ENCODE results near the gene BMF. TPM values are rescaled to one million over a fixed set of nuclear protein-coding genes. Genes with fewer than 3 reads are reported as not detected.
A peak's percentile ranks its signal among the peaks of the same experiment; 100 is the strongest.

BMF gene
- total RNA-seq, 1 experiment from 2014 or later: not detected

- H3K4me3 Mint-ChIP-seq (ENCODE audit: unreplicated experiment): peak overlapping the region; percentile 89
- BruUV-seq (replicated peaks): no TSS peak
- DNase-seq (ENCODE audit: unreplicated experiment): no peak
- CTCF ChIA-PET: interaction anchor here (0.6 to 12.9 kb wide), 9 partner anchors 8 to 190 kb away, joined by 3 to 125 read pairs (median 4); partner anchors contain the start of gene SRP14
- H3K27ac Mint-ChIP-seq (ENCODE audit: low read depth, unreplicated experiment): peak overlapping the region; percentile 46
- H3K9me3 Mint-ChIP-seq (ENCODE audit: unreplicated experiment): no peaks in the 10 kb centered on the region
- H3K27me3 Mint-ChIP-seq (ENCODE audit: insufficient read depth, unreplicated experiment): no peaks in the 10 kb centered on the region
- POLR2A ChIA-PET: interaction anchor here (0.7 to 2.8 kb wide), 14 partner anchors 9 to 678 kb away, joined by 3 to 16 read pairs (median 4); partner anchors contain the start of gene BUB1B
- peaks cover 44% of the 10 kb centered on the region for H3K4me1 Mint-ChIP-seq (ENCODE audit: insufficient read depth, unreplicated experiment)
- TF ChIP-seq CTCF (IDR thresholded peaks at IDR 0.05; ENCODE audit: unreplicated experiment): no peak
- H3K36me3 Mint-ChIP-seq (ENCODE audit: insufficient read depth, unreplicated experiment): no peaks in the 10 kb centered on the region
- intact Hi-C loops (cut with micrococcal nuclease): loop anchor here (10.0 kb wide), 2 partner anchors 87 to 167 kb away; no protein-coding TSS in a partner anchor
Measured at GRCh38 chr15:40108061-40108854, 421 bp downstream of the BMF start.

DNA sequence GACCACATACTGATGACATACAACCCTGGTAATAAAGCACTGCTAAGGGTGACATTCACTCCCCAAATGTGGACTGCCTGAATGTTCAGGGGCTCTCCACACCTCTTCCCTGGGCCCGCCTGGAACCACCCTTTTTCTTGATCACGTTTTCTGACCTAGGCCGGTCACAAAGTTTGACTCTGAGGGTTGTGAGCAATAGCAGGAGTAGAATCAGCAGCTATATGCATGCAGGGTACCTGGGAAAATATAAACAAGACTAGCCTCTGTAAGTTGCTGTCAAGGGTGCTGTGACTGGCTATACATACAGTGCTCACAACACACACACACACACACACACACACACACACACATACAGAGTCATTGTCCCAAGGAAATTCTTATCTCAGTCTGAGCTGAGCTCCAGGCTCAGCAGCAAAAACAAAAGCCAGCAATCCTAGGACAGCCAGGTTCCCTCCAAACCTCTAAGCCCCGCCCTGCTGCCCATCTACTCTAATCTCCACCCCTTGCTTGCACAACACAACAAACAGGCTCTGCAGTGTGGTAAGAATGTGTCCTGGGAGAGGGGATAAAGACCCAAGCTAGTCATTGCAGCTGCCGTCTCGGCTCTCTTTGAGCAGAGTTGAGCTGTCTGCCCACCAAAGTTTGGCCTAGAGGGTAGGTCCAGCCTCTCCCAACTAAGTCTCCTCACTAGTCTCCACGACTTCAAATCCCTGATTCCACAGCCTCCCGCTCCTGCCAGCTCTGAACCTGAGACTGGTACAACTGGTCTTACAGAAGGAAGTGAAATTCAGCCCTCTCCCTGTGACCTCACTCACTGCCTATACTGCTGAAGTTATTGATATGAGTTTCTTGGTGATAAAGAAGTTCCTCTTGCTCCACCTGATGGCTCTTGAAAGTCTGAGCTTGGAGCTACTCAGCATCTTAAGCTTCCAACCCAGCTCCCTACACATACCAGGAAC is 2.2 kb downstream of the BMF start:
- intact Hi-C loops (cut with micrococcal nuclease): loop anchor here (10.0 kb wide), 2 partner anchors 88 to 168 kb away; no protein-coding TSS in a partner anchor
- no peak for TF ChIP-seq CTCF (IDR thresholded peaks at IDR 0.05; ENCODE audit: unreplicated experiment)
- CTCF ChIA-PET: interaction anchor here (0.6 to 12.9 kb wide), 26 partner anchors 9 to 226 kb away, joined by 3 to 125 read pairs (median 6); partner anchors contain the start of genes BUB1B and SRP14
- no peaks in the 10 kb centered on the region for H3K36me3 Mint-ChIP-seq (ENCODE audit: insufficient read depth, unreplicated experiment)
- peak; percentile 88 for DNase-seq (ENCODE audit: unreplicated experiment)
- no peak overlapping the region for H3K27ac Mint-ChIP-seq (ENCODE audit: low read depth, unreplicated experiment)
- H3K27me3 Mint-ChIP-seq (ENCODE audit: insufficient read depth, unreplicated experiment): no peaks in the 10 kb centered on the region
- POLR2A ChIA-PET: interaction anchor here (0.6 to 2.2 kb wide), 13 partner anchors 8 to 133 kb away, joined by 3 to 9 read pairs (median 4); partner anchors contain the start of genes BUB1B, PAK6 and SRP14
- H3K9me3 Mint-ChIP-seq (ENCODE audit: unreplicated experiment): no peaks in the 10 kb centered on the region
- H3K4me1 Mint-ChIP-seq (ENCODE audit: insufficient read depth, unreplicated experiment): peaks cover 57% of the 10 kb centered on the region
- H3K4me3 Mint-ChIP-seq (ENCODE audit: unreplicated experiment): peak overlapping the region; percentile 11
- no TSS peak for BruUV-seq (replicated peaks)

- Mint-ChIP-seq H3K27ac (ENCODE audit: low read depth, unreplicated experiment) (peak overlapping the region; percentile 25), H3K4me3 (ENCODE audit: unreplicated experiment) (no peak overlapping the region), H3K9me3 (ENCODE audit: unreplicated experiment) (no peaks in the 10 kb centered on the region), H3K36me3 (ENCODE audit: insufficient read depth, unreplicated experiment) (peaks cover 5% of the 10 kb centered on the region), H3K4me1 (ENCODE audit: insufficient read depth, unreplicated experiment) (peaks cover 64% of the 10 kb centered on the region), H3K27me3 (ENCODE audit: insufficient read depth, unreplicated experiment) (no peaks in the 10 kb centered on the region)
- no peak for DNase-seq (ENCODE audit: unreplicated experiment)
- no TSS peak for BruUV-seq (replicated peaks)
- intact Hi-C loops (cut with micrococcal nuclease): loop anchor here (10.0 kb wide), 2 partner anchors 89 to 169 kb away; no protein-coding TSS in a partner anchor
- CTCF ChIA-PET: interaction anchor here (0.6 to 12.9 kb wide), 35 partner anchors 9 to 1418 kb away, joined by 3 to 125 read pairs (median 8); partner anchors contain the start of genes BUB1B and SRP14
- POLR2A ChIA-PET: interaction anchor here (0.6 to 2.2 kb wide), 10 partner anchors 9 to 133 kb away, joined by 3 to 9 read pairs (median 4); partner anchors contain the start of genes BUB1B and PAK6
- TF ChIP-seq CTCF (IDR thresholded peaks at IDR 0.05; ENCODE audit: unreplicated experiment): no peak
Measured at GRCh38 chr15:40105517-40106202, 3.0 kb downstream of the BMF start.
